Measurements from ENCODE around the gene LOXL3.

The LOXL3 gene

GRCh38 chr2:74507145-74507925, 46.4 kb downstream of the LOXL3 start, which contains the start of gene PCGF1:
Gene PCGF1 (minus strand): TSS chr2:74507695. CDS start chr2:74507668, 27 bp downstream.
- peak; percentile 96 for DNase-seq (ENCODE audit: low read depth)

GRCh38 chr2:74505448-74506246, 48.1 kb downstream of the LOXL3 start:
- no peak for DNase-seq (ENCODE audit: low read depth)

GRCh38 chr2:74504591-74504990, 49.2 kb downstream of the LOXL3 start:
- no peak for DNase-seq (ENCODE audit: low read depth)

GRCh38 chr2:74503506-74504475, 50.0 kb downstream of the LOXL3 start:
- no peak for DNase-seq (ENCODE audit: low read depth)

- DNase-seq (ENCODE audit: low read depth), result peak; percentile 74
These were observed 50.8 kb downstream of the LOXL3 start for GRCh38 chr2:74502720-74503505.

- DNase-seq (ENCODE audit: low read depth), result no peak
These were observed 51.5 kb downstream of the LOXL3 start for GRCh38 chr2:74502147-74502719.

- no peak for DNase-seq (ENCODE audit: low read depth)
These were observed 52.2 kb downstream of the LOXL3 start for GRCh38 chr2:74501335-74502071.

GRCh38 chr2:74500578-74500946, 53.2 kb downstream of the LOXL3 start:
- no peak for DNase-seq (ENCODE audit: low read depth)

GRCh38 chr2:74499940-74500577, 53.7 kb downstream of the LOXL3 start:
- DNase-seq (ENCODE audit: low read depth), result no peak

GRCh38 chr2:74499267-74499939, 54.3 kb downstream of the LOXL3 start, which contains the start of gene LBX2:
Gene LBX2 (minus strand): TSS chr2:74499603. CDS start chr2:74499537, 66 bp downstream.
- DNase-seq (ENCODE audit: low read depth), result no peak

- no peak for DNase-seq (ENCODE audit: low read depth)
These were observed 55.1 kb downstream of the LOXL3 start for GRCh38 chr2:74498500-74499266.

GRCh38 chr2:74497777-74498499, 55.8 kb downstream of the LOXL3 start:
- DNase-seq (ENCODE audit: low read depth), result no peak

GRCh38 chr2:74496997-74497776, 56.6 kb downstream of the LOXL3 start:
- DNase-seq (ENCODE audit: low read depth), result no peak

GRCh38 chr2:74495440-74495839, 58.3 kb downstream of the LOXL3 start:
- DNase-seq (ENCODE audit: low read depth), result no peak

GRCh38 chr2:74493546-74493945, 60.2 kb downstream of the LOXL3 start:
- no peak for DNase-seq (ENCODE audit: low read depth)

- no peak for DNase-seq (ENCODE audit: low read depth)
These were observed 61.8 kb downstream of the LOXL3 start for GRCh38 chr2:74491648-74492544.

Measured in stromal cell of bone marrow (primary cell).